Measurements from ENCODE around the gene PLSCR1. TPM values are rescaled to one million over a fixed set of nuclear protein-coding genes. Genes with fewer than 3 reads are reported as not detected.

PLSCR1 gene
- total RNA-seq, 2 donors from 2014 or later: 61.7 to 64.9 TPM

DNA sequence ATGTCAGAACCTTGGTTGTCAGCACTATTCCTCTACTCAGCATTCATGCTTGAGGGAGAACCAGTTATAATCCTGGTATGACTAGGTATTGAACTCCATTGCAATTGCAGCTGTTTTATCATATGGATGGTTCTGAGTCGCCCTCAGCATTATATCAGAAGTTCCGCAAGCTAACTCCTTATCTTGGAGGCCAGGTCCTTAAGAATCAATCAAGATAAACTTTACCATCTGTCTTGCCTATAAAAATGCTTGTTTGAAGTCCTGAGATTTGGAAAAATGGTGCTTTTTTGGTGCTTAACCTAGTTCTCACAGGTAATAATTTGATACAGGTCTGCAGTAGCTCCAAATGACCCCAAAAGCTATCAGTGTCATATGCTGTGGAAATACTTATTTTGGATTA, 16.3 kb upstream of the PLSCR1 start:
- DNase-seq (no peak), ATAC-seq (no peak)
- 66 to 79% methylated on average over 2 of the region's 2 CpGs for WGBS, 2 donors
- no peak overlapping the region for H3K27ac ChIP-seq
- no peaks in the 10 kb centered on the region for H3K27me3 ChIP-seq
- H3K4me3 ChIP-seq: no peak overlapping the region
- intact Hi-C loops (cut with DNase I): no loop called here
- H3K36me3 ChIP-seq (replicated peaks in 1 of 2; ENCODE audit: insufficient read depth in 1 of 2, low read depth in 2 of 2): no peaks in the 10 kb centered on the region
- TF ChIP-seq, protein P1, sequence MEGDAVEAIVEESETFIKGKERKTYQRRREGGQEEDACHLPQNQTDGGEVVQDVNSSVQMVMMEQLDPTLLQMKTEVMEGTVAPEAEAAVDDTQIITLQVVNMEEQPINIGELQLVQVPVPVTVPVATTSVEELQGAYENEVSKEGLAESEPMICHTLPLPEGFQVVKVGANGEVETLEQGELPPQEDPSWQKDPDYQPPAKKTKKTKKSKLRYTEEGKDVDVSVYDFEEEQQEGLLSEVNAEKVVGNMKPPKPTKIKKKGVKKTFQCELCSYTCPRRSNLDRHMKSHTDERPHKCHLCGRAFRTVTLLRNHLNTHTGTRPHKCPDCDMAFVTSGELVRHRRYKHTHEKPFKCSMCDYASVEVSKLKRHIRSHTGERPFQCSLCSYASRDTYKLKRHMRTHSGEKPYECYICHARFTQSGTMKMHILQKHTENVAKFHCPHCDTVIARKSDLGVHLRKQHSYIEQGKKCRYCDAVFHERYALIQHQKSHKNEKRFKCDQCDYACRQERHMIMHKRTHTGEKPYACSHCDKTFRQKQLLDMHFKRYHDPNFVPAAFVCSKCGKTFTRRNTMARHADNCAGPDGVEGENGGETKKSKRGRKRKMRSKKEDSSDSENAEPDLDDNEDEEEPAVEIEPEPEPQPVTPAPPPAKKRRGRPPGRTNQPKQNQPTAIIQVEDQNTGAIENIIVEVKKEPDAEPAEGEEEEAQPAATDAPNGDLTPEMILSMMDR (IDR thresholded peaks at IDR 0.05): no peak
- H3K9me3 ChIP-seq: no peaks in the 10 kb centered on the region
- H3K4me1 ChIP-seq: no peaks in the 10 kb centered on the region

DNA sequence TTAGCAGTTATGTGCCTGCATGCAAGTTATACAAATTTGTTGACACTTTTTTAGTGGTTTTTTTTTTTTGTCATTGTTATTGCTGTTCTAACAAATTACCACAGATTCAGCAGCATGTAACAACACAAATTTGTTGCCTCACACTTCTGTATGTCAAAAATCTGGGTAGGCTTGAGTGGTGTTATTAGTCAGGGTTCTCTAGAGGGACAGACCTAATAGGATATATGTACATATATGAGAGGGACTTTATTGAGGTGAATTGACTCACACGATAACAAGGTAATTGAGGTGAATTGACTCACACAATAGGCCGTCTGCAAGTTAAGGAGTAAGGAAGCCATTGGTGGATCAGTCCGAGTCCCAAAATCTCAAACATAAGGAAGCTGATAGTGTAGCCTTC, 15.0 kb upstream of the PLSCR1 start:
- Histone ChIP-seq H3K9me3 (no peaks in the 10 kb centered on the region), H3K4me1 (no peaks in the 10 kb centered on the region), H3K4me3 (no peak overlapping the region), H3K27ac (no peak overlapping the region), H3K27me3 (no peaks in the 10 kb centered on the region), H3K36me3 (replicated peaks in 1 of 2; ENCODE audit: insufficient read depth in 1 of 2, low read depth in 2 of 2) (no peaks in the 10 kb centered on the region)
- no peak for DNase-seq
- TF ChIP-seq, protein P1 (IDR thresholded peaks at IDR 0.05): no peak
- no peak for TF ChIP-seq POLR2A (IDR thresholded peaks at IDR 0.05)
- ATAC-seq: no peak
- intact Hi-C loops (cut with DNase I): no loop called here
- WGBS, 2 donors: 85 to 93% methylated on average over 3 of the region's 3 CpGs

DNA sequence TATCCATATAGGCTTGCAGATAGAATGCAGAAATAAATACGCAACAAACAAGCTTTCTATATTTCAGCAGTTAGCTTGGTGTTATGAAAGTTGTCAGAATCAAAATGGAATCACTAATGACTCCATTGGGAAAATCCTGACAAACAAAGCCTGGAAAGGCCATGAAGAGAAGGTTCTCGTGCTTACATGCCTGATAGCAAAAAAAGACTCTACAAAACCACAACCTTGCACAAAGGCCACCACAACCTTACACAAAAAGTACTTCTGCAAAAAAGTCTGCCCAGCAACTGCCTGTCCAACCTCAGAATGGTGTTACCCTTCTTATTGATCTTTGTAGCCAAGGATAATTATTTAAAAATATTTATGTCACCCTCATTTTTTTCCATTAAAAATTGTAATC, 14.4 kb upstream of the PLSCR1 start:
- Histone ChIP-seq H3K36me3 (replicated peaks in 1 of 2; ENCODE audit: insufficient read depth in 1 of 2, low read depth in 2 of 2) (no peaks in the 10 kb centered on the region), H3K4me3 (no peak overlapping the region), H3K4me1 (no peaks in the 10 kb centered on the region), H3K9me3 (no peaks in the 10 kb centered on the region), H3K27ac (no peak overlapping the region), H3K27me3 (no peaks in the 10 kb centered on the region)
- WGBS, 2 donors: 80 to 86% methylated on average over 2 of the region's 2 CpGs
- TF ChIP-seq POLR2A (IDR thresholded peaks at IDR 0.05): no peak
- TF ChIP-seq, protein P1 (IDR thresholded peaks at IDR 0.05): no peak
- DNase-seq (no peak), ATAC-seq (no peak)
- intact Hi-C loops (cut with DNase I): no loop called here

DNA sequence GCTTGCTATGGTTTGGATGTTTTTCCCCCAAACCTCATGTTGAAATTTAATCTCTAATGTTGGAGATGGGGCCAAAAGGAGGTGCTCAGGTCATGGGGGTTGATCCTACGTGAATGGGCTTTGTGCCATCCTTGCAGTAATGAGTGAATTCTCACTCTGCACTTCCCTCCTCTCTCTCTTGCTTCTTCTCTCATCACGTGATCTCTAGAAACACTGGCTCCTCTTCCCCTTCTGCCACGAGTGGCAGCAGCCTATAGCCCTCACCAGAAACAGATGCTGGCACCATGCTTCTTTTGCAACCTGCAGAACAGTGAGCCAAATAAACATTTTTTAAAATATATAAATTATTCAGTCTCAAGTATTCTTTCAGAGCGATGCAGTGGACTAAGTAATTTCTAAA, 13.3 kb upstream of the PLSCR1 start:
- H3K4me1 ChIP-seq: no peaks in the 10 kb centered on the region
- H3K4me3 ChIP-seq: no peak overlapping the region
- TF ChIP-seq POLR2A (IDR thresholded peaks at IDR 0.05): no peak
- TF ChIP-seq, protein P1 (IDR thresholded peaks at IDR 0.05): no peak
- H3K36me3 ChIP-seq (replicated peaks in 1 of 2; ENCODE audit: insufficient read depth in 1 of 2, low read depth in 2 of 2): no peaks in the 10 kb centered on the region
- no peak overlapping the region for H3K27ac ChIP-seq
- intact Hi-C loops (cut with DNase I): no loop called here
- DNase-seq: peak in 1 of 4 donors; percentile 10
- WGBS, 2 donors: 73 to 81% methylated on average over 4 of the region's 4 CpGs
- no peaks in the 10 kb centered on the region for H3K9me3 ChIP-seq
- ATAC-seq: no peak
- H3K27me3 ChIP-seq: no peaks in the 10 kb centered on the region

DNA sequence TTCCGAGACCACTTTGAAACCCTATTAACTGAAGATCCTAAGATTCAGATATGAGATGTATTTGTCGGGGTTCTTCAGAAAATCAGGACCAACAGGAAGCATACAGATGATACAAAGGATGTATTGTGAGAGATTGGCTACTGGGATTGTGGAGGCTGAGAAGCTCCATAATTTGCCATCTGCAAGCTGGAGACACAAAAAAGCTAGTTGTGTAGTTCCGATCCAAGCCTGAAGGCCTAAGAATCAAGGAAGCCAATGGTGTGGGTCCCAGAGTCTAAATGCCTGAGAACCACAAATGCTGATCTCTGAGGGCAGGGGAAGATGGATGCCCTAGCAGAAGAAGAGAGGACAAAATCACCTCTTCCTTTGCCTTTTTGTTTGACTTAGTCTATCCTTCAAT, 10.9 kb upstream of the PLSCR1 start:
- H3K36me3 ChIP-seq (replicated peaks in 1 of 2; ENCODE audit: insufficient read depth in 1 of 2, low read depth in 2 of 2): no peaks in the 10 kb centered on the region
- H3K27ac ChIP-seq: no peak overlapping the region
- TF ChIP-seq POLR2A (IDR thresholded peaks at IDR 0.05): no peak
- no peaks in the 10 kb centered on the region for H3K4me1 ChIP-seq
- no peaks in the 10 kb centered on the region for H3K9me3 ChIP-seq
- no peak for ATAC-seq
- intact Hi-C loops (cut with DNase I): no loop called here
- H3K27me3 ChIP-seq: no peaks in the 10 kb centered on the region
- no peak overlapping the region for H3K4me3 ChIP-seq
- WGBS, 2 donors: 88 to 91% methylated on average over 3 of the region's 3 CpGs
- DNase-seq: no peak
